Neural progenitor cell (in vitro differentiated cells): Measurements from ENCODE around the gene STAC.

Experiments
- EZH2 ChIP-seq: fragments of 200-600 bp; sonication (generic); IDR thresholded peaks from 2 replicates; pipeline ENCODE4 v1.6.1; 2017; ENCODE audit warnings: antibody characterized with exemption, mild to moderate bottlenecking, moderate library complexity
- EZH2phosphoT487 ChIP-seq: fragments of 200-600 bp; sonication (generic); IDR thresholded peaks from 2 replicates; pipeline ENCODE4 v1.6.1; 2017; ENCODE audit warnings: antibody characterized with exemption
- TF ChIP-seq, protein P1 (sequence below): fragments of 200-600 bp; sonication (generic); IDR thresholded peaks from 2 replicates; pipeline ENCODE4 v1.5.1; 2017; ENCODE audit warnings: antibody characterized with exemption, mild to moderate bottlenecking

DNA sequence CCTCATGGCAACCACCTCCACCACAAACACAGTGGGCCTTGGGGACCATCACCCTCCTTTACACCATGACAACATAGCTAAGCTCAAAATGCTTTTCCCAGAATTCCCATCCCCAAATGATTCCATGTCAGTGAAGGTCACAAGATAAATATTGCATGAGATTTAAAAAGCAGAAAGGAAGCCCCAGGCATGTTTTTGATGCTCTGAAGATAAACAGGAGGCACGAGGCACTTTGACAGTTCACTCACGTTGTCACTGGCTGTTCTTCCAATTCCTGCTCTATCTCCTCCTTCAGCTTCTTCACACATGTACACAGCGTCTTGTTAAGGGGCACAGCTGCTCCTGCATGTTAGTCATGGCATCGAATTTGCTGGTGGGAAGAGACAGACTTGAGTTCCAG is 180.4 kb downstream of the STAC start:
- TF ChIP-seq, protein P1, sequence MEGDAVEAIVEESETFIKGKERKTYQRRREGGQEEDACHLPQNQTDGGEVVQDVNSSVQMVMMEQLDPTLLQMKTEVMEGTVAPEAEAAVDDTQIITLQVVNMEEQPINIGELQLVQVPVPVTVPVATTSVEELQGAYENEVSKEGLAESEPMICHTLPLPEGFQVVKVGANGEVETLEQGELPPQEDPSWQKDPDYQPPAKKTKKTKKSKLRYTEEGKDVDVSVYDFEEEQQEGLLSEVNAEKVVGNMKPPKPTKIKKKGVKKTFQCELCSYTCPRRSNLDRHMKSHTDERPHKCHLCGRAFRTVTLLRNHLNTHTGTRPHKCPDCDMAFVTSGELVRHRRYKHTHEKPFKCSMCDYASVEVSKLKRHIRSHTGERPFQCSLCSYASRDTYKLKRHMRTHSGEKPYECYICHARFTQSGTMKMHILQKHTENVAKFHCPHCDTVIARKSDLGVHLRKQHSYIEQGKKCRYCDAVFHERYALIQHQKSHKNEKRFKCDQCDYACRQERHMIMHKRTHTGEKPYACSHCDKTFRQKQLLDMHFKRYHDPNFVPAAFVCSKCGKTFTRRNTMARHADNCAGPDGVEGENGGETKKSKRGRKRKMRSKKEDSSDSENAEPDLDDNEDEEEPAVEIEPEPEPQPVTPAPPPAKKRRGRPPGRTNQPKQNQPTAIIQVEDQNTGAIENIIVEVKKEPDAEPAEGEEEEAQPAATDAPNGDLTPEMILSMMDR: no peak
- no peak for TF ChIP-seq EZH2phosphoT487
- no peak for TF ChIP-seq EZH2
